Gastroesophageal sphincter (tissue), 4 donors: ENCODE data around the gene EEA1. TPM values are rescaled to one million over a fixed set of nuclear protein-coding genes. Genes with fewer than 3 reads are reported as not detected.

Experiments
- ATAC-seq: fragments of 150-250 bp; one replicate; pipeline ENCODE4 v1.9.1; 2016; ENCODE audit warnings: mild to moderate bottlenecking, moderate library complexity
- H3K27ac ChIP-seq, 4 donors: fragments of 200-600 bp; sonication (generic) in 3 of 4; 1 replicate in 3 of 4; 2 replicates in 1 of 4; pipeline ENCODE4 v1.5.1; 2016 to 2019
- H3K27me3 ChIP-seq: fragments of 200-600 bp; sonication (generic); one replicate; pipeline ENCODE4 v1.5.1; 2019
- H3K36me3 ChIP-seq, 2 donors: fragments of 200-600 bp; sonication (generic); one replicate each; pipeline ENCODE4 v1.5.1; 2019; ENCODE audit warnings: control low read depth in 1 of 2
- H3K4me1 ChIP-seq, 3 donors: fragments of 200-600 bp; sonication (generic); 1 replicate in 2 of 3; 2 replicates in 1 of 3; pipeline ENCODE4 v1.5.1; 2016 to 2019; ENCODE audit warnings: control low read depth in 2 of 3
- H3K4me3 ChIP-seq, 2 donors: fragments of 200-600 bp; sonication (generic); one replicate each; pipeline ENCODE4 v1.5.1; 2019; ENCODE audit warnings: mild to moderate bottlenecking in 1 of 2, moderate library complexity in 1 of 2
- H3K9me3 ChIP-seq, 3 donors: fragments of 200-600 bp; sonication (generic); one replicate each; pipeline ENCODE4 v1.5.1; 2017 to 2019; ENCODE audit warnings: control low read depth in 2 of 3
- EP300 ChIP-seq: sonication (generic); formaldehyde crosslinking; IDR thresholded peaks from one replicate; pipeline ENCODE4 v1.6.1; 2017; ENCODE audit warnings: antibody characterized with exemption, mild to moderate bottlenecking
- POLR2A ChIP-seq, 2 donors: fragments of 450-650 bp; IDR thresholded peaks; one replicate each; pipeline ENCODE4 v1.6.1; 2017; ENCODE audit warnings: antibody characterized with exemption in 2 of 2, mild to moderate bottlenecking in 2 of 2, moderate library complexity in 1 of 2
- POLR2AphosphoS5 ChIP-seq: sonication (generic); formaldehyde crosslinking; IDR thresholded peaks from one replicate; pipeline ENCODE4 v1.6.1; 2017; ENCODE audit warnings: antibody characterized with exemption
- WGBS, 2 donors: methylation state at CpG; one replicate each; pipeline ENCODE4 v1.1.5; 2018; ENCODE audit warnings: low coverage in 1 of 2; 5-methylcytosine and 5-hydroxymethylcytosine counted together
- total RNA-seq, 4 donors: library from RNA; depleted of rRNA; stranded (reverse); fragments of >200 nt; gene quantifications; one replicate each; pipeline ENCODE4 v1.1.0, GENCODE V29; 2016
- TF ChIP-seq, protein P1 (sequence below), 4 experiments: fragments of 200-600 bp in 2 of 4; fragments of 450-650 bp in 2 of 4; sonication (generic) in 1 of 4; IDR thresholded peaks; one replicate each; pipeline ENCODE4 v1.5.1; 2017 to 2019; ENCODE audit warnings: antibody characterized with exemption in 4 of 4, mild to moderate bottlenecking in 2 of 4, moderate library complexity in 2 of 4

Gene EEA1
- total RNA-seq, 4 donors from 2014 or later = 25.0 to 37.1 (median 30.4) TPM

DNA sequence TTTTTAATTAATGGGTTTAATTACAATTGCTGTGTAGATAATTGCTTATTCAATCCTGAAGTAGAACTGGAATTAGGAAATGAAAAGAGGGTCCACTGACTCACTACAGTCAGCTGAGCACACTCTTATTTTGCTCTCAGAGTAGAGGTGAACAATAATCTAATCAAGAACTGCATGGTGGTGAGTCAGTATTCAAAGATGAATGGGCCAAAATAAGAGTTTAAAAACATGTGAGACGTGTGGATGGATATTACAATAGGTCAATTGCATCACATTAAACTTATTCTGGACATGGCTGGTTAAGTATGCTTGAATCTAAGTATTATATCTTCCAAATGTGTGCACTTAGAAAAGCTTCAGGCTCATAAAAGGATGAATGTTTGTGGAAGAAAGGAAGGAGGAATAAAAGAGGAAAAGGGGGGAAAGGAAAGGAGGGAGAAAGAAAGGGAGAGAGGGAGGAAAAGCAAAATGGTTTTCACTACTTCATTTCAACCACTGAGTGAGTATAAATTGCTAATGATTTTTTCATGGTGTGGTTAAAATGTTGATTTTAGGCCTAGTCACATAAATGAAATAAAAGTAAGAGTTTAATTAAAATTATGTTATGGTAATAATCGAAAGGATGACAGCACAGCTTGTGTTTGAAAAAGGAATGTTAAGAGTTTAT lies 27.0 kb upstream of the EEA1 start:
- 49 to 57% methylated on average over 2 of the region's 2 CpGs for WGBS, 2 donors
- TF ChIP-seq POLR2AphosphoS5 (no peak), EP300 (no peak), POLR2A (IDR thresholded peaks at IDR 0.05) (no peak)
- TF ChIP-seq, protein P1, sequence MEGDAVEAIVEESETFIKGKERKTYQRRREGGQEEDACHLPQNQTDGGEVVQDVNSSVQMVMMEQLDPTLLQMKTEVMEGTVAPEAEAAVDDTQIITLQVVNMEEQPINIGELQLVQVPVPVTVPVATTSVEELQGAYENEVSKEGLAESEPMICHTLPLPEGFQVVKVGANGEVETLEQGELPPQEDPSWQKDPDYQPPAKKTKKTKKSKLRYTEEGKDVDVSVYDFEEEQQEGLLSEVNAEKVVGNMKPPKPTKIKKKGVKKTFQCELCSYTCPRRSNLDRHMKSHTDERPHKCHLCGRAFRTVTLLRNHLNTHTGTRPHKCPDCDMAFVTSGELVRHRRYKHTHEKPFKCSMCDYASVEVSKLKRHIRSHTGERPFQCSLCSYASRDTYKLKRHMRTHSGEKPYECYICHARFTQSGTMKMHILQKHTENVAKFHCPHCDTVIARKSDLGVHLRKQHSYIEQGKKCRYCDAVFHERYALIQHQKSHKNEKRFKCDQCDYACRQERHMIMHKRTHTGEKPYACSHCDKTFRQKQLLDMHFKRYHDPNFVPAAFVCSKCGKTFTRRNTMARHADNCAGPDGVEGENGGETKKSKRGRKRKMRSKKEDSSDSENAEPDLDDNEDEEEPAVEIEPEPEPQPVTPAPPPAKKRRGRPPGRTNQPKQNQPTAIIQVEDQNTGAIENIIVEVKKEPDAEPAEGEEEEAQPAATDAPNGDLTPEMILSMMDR (IDR thresholded peaks at IDR 0.05) = no peak
- H3K36me3 ChIP-seq = no peaks in the 10 kb centered on the region
- no peak overlapping the region for H3K4me3 ChIP-seq
- no peak for ATAC-seq
- no peaks in the 10 kb centered on the region for H3K27me3 ChIP-seq
- no peaks in the 10 kb centered on the region for H3K4me1 ChIP-seq
- H3K27ac ChIP-seq = no peak overlapping the region
- H3K9me3 ChIP-seq = no peaks in the 10 kb centered on the region

DNA sequence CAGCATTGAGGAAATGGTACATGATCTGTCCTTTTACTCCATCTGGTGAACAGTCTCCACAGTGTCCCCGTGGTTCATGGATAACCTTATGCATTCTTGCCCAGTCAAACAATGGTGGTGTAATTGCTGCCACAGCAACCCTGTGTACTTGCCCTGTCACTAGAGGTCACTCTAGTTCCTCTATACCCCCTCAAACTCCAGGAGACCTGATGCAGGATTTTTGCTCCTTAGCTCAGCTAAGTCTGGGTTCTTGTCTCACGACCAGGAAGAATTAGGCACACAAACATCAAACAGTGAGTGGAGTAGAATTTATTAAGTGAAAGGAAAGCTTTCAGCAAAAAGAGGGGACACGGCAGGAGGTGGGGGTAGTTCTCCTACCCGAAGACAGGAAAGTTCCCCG lies 24.7 kb upstream of the EEA1 start:
- H3K27ac ChIP-seq = no peak overlapping the region
- no peaks in the 10 kb centered on the region for H3K4me1 ChIP-seq
- 86 to 100% methylated on average over 1 to 5 of the region's 5 CpGs for WGBS, 2 donors
- TF ChIP-seq, protein P1 (IDR thresholded peaks at IDR 0.05) = no peak
- TF ChIP-seq POLR2A (IDR thresholded peaks at IDR 0.05) (no peak), EP300 (no peak), POLR2AphosphoS5 (no peak)
- H3K9me3 ChIP-seq = no peaks in the 10 kb centered on the region
- no peak for ATAC-seq
- H3K4me3 ChIP-seq = no peak overlapping the region
- no peaks in the 10 kb centered on the region for H3K27me3 ChIP-seq
- no peaks in the 10 kb centered on the region for H3K36me3 ChIP-seq

DNA sequence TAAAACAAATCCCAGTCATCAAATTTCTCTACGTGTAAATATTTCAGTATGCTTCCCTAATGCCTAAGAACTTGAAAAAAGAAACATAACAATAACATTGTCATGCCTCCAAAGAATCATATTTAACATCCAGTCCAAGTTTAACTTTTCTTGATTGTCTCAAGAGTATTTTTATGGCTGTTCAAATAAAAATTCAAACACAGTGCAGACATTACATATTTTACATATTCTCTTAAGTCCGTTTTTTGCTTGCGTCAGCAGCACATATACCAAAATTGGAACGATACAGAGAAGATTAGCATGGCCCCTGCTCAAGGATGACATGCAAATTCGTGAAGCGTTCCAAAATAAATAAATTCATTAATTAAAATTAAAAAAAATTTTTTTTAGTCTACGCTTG lies 23.3 kb upstream of the EEA1 start:
- Histone ChIP-seq H3K4me1 (no peaks in the 10 kb centered on the region), H3K4me3 (no peak overlapping the region), H3K27ac (no peak overlapping the region), H3K9me3 (no peaks in the 10 kb centered on the region), H3K27me3 (no peaks in the 10 kb centered on the region), H3K36me3 (no peaks in the 10 kb centered on the region)
- no peak for ATAC-seq
- TF ChIP-seq, protein P1 (IDR thresholded peaks at IDR 0.05) = no peak
- no peak for TF ChIP-seq EP300
- WGBS, 2 donors = 30 to 54% methylated on average over 3 to 7 of the region's 7 CpGs

DNA sequence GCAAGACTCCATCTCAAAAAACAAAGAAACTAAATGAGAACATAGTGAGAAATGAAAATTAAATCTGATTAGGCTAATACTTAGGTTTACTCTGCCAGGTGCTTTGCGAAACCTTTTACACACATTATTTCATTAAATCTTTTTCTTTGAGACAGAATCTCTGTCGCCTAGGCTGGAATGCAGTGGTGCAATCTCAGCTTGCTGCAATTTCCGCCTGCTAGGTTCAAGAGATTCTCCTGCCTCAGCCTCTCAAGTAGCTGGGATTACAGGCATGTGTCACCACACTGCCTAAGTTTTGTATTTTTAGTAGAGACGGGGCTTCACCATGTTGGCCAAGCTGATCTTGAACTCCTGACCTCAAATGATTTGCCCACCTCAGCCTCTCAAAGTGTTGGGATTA lies 21.9 kb upstream of the EEA1 start:
- Histone ChIP-seq H3K27ac (no peak overlapping the region), H3K9me3 (no peaks in the 10 kb centered on the region), H3K4me1 (no peaks in the 10 kb centered on the region), H3K4me3 (no peak overlapping the region), H3K36me3 (no peaks in the 10 kb centered on the region), H3K27me3 (no peaks in the 10 kb centered on the region)
- TF ChIP-seq POLR2A (IDR thresholded peaks at IDR 0.05) = no peak
- no peak for TF ChIP-seq POLR2AphosphoS5
- TF ChIP-seq, protein P1 (IDR thresholded peaks at IDR 0.05) = no peak
- TF ChIP-seq EP300 = no peak
- 91 to 94% methylated on average over 4 of the region's 4 CpGs for WGBS, 2 donors
- ATAC-seq = no peak

DNA sequence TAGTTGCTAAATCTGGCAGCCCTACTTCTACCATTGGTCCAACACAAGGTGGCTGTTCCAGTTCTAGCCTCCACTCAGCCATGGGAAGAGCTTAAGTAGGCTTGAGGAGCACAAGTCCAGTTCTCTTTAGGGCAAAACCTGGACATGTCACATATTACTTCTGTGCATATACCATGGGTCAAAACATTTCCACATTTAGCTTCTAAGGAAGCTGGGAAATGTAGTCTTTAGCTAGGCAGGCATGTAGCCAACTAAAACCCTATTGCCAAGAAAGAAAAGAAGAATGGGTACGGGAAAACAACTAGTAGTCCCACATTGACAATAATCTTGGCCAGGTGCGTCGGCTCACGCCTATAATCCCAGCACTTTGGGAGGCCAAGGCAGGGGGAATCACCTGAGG lies 20.9 kb upstream of the EEA1 start:
- Histone ChIP-seq H3K36me3 (no peaks in the 10 kb centered on the region), H3K27me3 (no peaks in the 10 kb centered on the region), H3K4me1 (no peaks in the 10 kb centered on the region), H3K27ac (no peak overlapping the region), H3K4me3 (no peak overlapping the region), H3K9me3 (no peaks in the 10 kb centered on the region)
- TF ChIP-seq EP300 = no peak
- TF ChIP-seq POLR2A (IDR thresholded peaks at IDR 0.05) = no peak
- TF ChIP-seq, protein P1 (IDR thresholded peaks at IDR 0.05) = no peak
- no peak for TF ChIP-seq POLR2AphosphoS5
- ATAC-seq = no peak
- 82% methylated on average over 4 of the region's 4 CpGs; no CpG with 5 or more reads in 1 of the 2 donors for WGBS, 2 donors
